Smooth muscle cell (in vitro differentiated cells): Measurements from ENCODE around the gene MOCS1. TPM values are rescaled to one million over a fixed set of nuclear protein-coding genes. Genes with fewer than 3 reads are reported as not detected.
A peak's percentile ranks its signal among the peaks of the same experiment; 100 is the strongest.

ENCODE experiments used
- DNase-seq: peaks from one replicate; lab custom pipeline; 2025; ENCODE audit not compliant: unreplicated experiment; lab: John Stamatoyannopoulos, UW
- H2AFZ ChIP-seq: fragments of 200-600 bp; sonication (generic); 2 replicates; pipeline ENCODE4 v1.6.0; 2016; ENCODE audit warnings: antibody characterized with exemption, low read depth, mild to moderate bottlenecking
- H3F3A ChIP-seq: fragments of 200-600 bp; sonication (generic); 2 replicates; pipeline ENCODE4 v1.6.0; 2017; ENCODE audit warnings: antibody characterized with exemption, low read depth
- H3K27ac ChIP-seq: fragments of 200-600 bp; sonication (generic); 2 replicates; pipeline ENCODE4 v1.5.1; 2016; ENCODE audit warnings: low read depth, mild to moderate bottlenecking
- H3K27me3 ChIP-seq: fragments of 200-600 bp; sonication (generic); 2 replicates; pipeline ENCODE4 v1.6.1; 2016; ENCODE audit warnings: low read depth, mild to moderate bottlenecking
- H3K36me3 ChIP-seq: fragments of 200-600 bp; sonication (generic); 2 replicates; pipeline ENCODE4 v1.5.1; 2016; ENCODE audit warnings: low read depth
- H3K4me1 ChIP-seq: fragments of 200-600 bp; sonication (generic); 2 replicates; pipeline ENCODE4 v1.5.1; 2016; ENCODE audit warnings: low read depth
- H3K4me2 ChIP-seq: fragments of 200-600 bp; sonication (generic); 2 replicates; pipeline ENCODE4 v1.6.0; 2016; ENCODE audit warnings: mild to moderate bottlenecking
- H3K4me3 ChIP-seq: fragments of 200-600 bp; sonication (generic); 2 replicates; pipeline ENCODE4 v1.5.1; 2016; ENCODE audit warnings: mild to moderate bottlenecking
- H3K79me2 ChIP-seq: fragments of 200-600 bp; sonication (generic); 2 replicates; pipeline ENCODE4 v1.6.0; 2016; ENCODE audit warnings: low read depth, mild to moderate bottlenecking
- H3K9ac ChIP-seq: fragments of 200-600 bp; sonication (generic); 2 replicates; pipeline ENCODE4 v1.6.0; 2016; ENCODE audit warnings: low read depth
- H3K9me3 ChIP-seq: fragments of 200-600 bp; sonication (generic); replicated peaks from 2 replicates; pipeline ENCODE4 v1.5.1; 2016; ENCODE audit warnings: low read depth
- H4K20me1 ChIP-seq: fragments of 200-600 bp; sonication (generic); 2 replicates; pipeline ENCODE4 v1.6.0; 2016; ENCODE audit warnings: low read depth
- CTCF ChIP-seq: fragments of 200-600 bp; sonication (generic); IDR thresholded peaks from 2 replicates; pipeline ENCODE4 v1.5.1; 2017; ENCODE audit warnings: borderline replicate concordance, mild to moderate bottlenecking, antibody characterized with exemption; ENCODE audit not compliant: insufficient read depth, poor library complexity, severe bottlenecking
- WGBS: methylation state at CpG from one replicate; pipeline ENCODE4 v1.1.7; 2016; ENCODE audit warnings: low lambda C conversion rate; 5-methylcytosine and 5-hydroxymethylcytosine counted together
- polyA plus RNA-seq: library from polyadenylated mRNA; unstranded; fragments of >200 nt; fragmentation: Nextera tagmentation; extraction: Ambion mirVana; gene quantifications from 2 replicates; pipeline ENCODE4 v1.2.1, GENCODE V29; 2016
- total RNA-seq: library from RNA; depleted of rRNA; stranded (reverse); fragments of >200 nt; gene quantifications from 2 replicates; pipeline ENCODE4 v1.2.3, GENCODE V29; 2014

The MOCS1 gene
- total and polyA plus RNA-seq, 2 experiments from 2014 or later: 7.7 to 12.1 TPM

- H3K27me3 ChIP-seq: no peaks in the 10 kb centered on the region
- no peak for DNase-seq
- no peak overlapping the region for H3K4me2 ChIP-seq
- peak; percentile 52 for TF ChIP-seq CTCF
- H4K20me1 ChIP-seq: no peaks in the 10 kb centered on the region
- H3K4me3 ChIP-seq: no peak overlapping the region
- H3K79me2 ChIP-seq: no peaks in the 10 kb centered on the region
- peak overlapping the region; percentile 26 for H2AFZ ChIP-seq
- no peak overlapping the region for H3K9ac ChIP-seq
- H3K27ac ChIP-seq: no peak overlapping the region
- no peaks in the 10 kb centered on the region for H3F3A ChIP-seq
- H3K9me3 ChIP-seq: no peaks in the 10 kb centered on the region
- H3K36me3 ChIP-seq: no peaks in the 10 kb centered on the region
- 69% methylated on average over 3 of the region's 3 CpGs for WGBS
- H3K4me1 ChIP-seq: no peaks in the 10 kb centered on the region
These were observed 46.7 kb upstream of the MOCS1 start for GRCh38 chr6:39980839-39981580.

GRCh38 chr6:39979461-39980328 is 45.4 kb upstream of the MOCS1 start:
- TF ChIP-seq CTCF: no peak
- Histone ChIP-seq H3K9me3 (no peaks in the 10 kb centered on the region), H3K9ac (no peak overlapping the region), H3K4me3 (no peak overlapping the region), H3K27me3 (no peaks in the 10 kb centered on the region), H3K4me1 (no peaks in the 10 kb centered on the region), H3K4me2 (no peak overlapping the region), H3F3A (no peaks in the 10 kb centered on the region), H2AFZ (no peak overlapping the region), H3K27ac (no peak overlapping the region), H4K20me1 (no peaks in the 10 kb centered on the region), H3K36me3 (no peaks in the 10 kb centered on the region), H3K79me2 (no peaks in the 10 kb centered on the region)
- WGBS: 75% methylated on average over 3 of the region's 3 CpGs
- no peak for DNase-seq

GRCh38 chr6:39978240-39978639 is 44.0 kb upstream of the MOCS1 start:
- no peak overlapping the region for H2AFZ ChIP-seq
- no peaks in the 10 kb centered on the region for H3K79me2 ChIP-seq
- DNase-seq: no peak
- no peak overlapping the region for H3K27ac ChIP-seq
- no peaks in the 10 kb centered on the region for H3F3A ChIP-seq
- no peak overlapping the region for H3K4me2 ChIP-seq
- H4K20me1 ChIP-seq: no peaks in the 10 kb centered on the region
- 100% methylated on average over 1 of the region's 1 CpG for WGBS
- no peak overlapping the region for H3K9ac ChIP-seq
- H3K4me1 ChIP-seq: no peaks in the 10 kb centered on the region
- no peaks in the 10 kb centered on the region for H3K36me3 ChIP-seq
- H3K9me3 ChIP-seq: no peaks in the 10 kb centered on the region
- H3K27me3 ChIP-seq: peaks cover 4% of the 10 kb centered on the region
- TF ChIP-seq CTCF: no peak
- no peak overlapping the region for H3K4me3 ChIP-seq
